D721Med (cell line): Measurements from ENCODE around the gene PKMYT1.

Experiments
- DNase-seq: peaks from one replicate; pipeline ENCODE4 v3.0.0; 2011; ENCODE audit warnings: low spot score; ENCODE audit not compliant: insufficient read length
- FAIRE-seq: peaks from 2 replicates; lab custom pipeline; 2011; peaks lifted over from hg19 to GRCh38; lab: Jason Lieb, UNC
- CTCF ChIP-seq: IDR thresholded peaks from 2 replicates; pipeline ENCODE4 v1.5.1; 2012; ENCODE audit warnings: mild to moderate bottlenecking, control low read depth; ENCODE audit not compliant: insufficient read depth; ENCODE audit errors: missing control alignments

PKMYT1 gene

GRCh38 chr16:2967721-2968161 lies 12.5 kb downstream of the PKMYT1 start:
- no peak for TF ChIP-seq CTCF
- no peak for FAIRE-seq
- DNase-seq = no peak

- TF ChIP-seq CTCF = no peak
- DNase-seq (no peak), FAIRE-seq (no peak)
These were observed 13.0 kb downstream of the PKMYT1 start for GRCh38 chr16:2967211-2967631.

GRCh38 chr16:2966808-2967191 lies 13.4 kb downstream of the PKMYT1 start:
- TF ChIP-seq CTCF = no peak
- DNase-seq (no peak), FAIRE-seq (no peak)

- no peak for TF ChIP-seq CTCF
- DNase-seq = no peak
- no peak for FAIRE-seq
These were observed 14.0 kb downstream of the PKMYT1 start for GRCh38 chr16:2966043-2966807.

GRCh38 chr16:2964475-2965336 lies 15.5 kb downstream of the PKMYT1 start:
- no peak for TF ChIP-seq CTCF
- no peak for FAIRE-seq
- DNase-seq = peak; percentile 98

- peak; percentile 4 for TF ChIP-seq CTCF
- DNase-seq (peak; percentile 87), FAIRE-seq (no peak)
These were observed 16.3 kb downstream of the PKMYT1 start, which contains the start of gene KREMEN2 for GRCh38 chr16:2963723-2964474. Gene KREMEN2 (plus strand): TSS chr16:2964275. CDS start chr16:2964521, 246 bp downstream.
